Prostate gland (tissue), 2 donors: ENCODE results near the gene SMIM29. TPM values are rescaled to one million over a fixed set of nuclear protein-coding genes. Genes with fewer than 3 reads are reported as not detected.
A peak's percentile ranks its signal among the peaks of the same experiment; 100 is the strongest.

Experiments
- DNase-seq: peaks from one replicate; pipeline ENCODE4 v3.0.0-alpha.2; 2019; ENCODE audit warnings: low spot score
- H3K27ac ChIP-seq, 2 donors: fragments of 200-600 bp; sonication (generic); 2 replicates each; pipeline ENCODE4 v1.5.1; 2017 to 2019
- H3K27me3 ChIP-seq: fragments of 200-600 bp; sonication (generic); replicated peaks from 2 replicates; pipeline ENCODE4 v1.5.1; 2019; ENCODE audit not compliant: insufficient read depth
- H3K36me3 ChIP-seq, 2 donors: fragments of 200-600 bp; sonication (generic); 1 replicate in 1 of 2; 2 replicates in 1 of 2; pipeline versions ENCODE4 v1.5.1 to v1.8.1; 2017 to 2019
- H3K4me1 ChIP-seq: fragments of 200-600 bp; sonication (generic); replicated peaks from 2 replicates; pipeline ENCODE4 v1.5.1; 2019
- H3K4me3 ChIP-seq, 2 donors: fragments of 200-600 bp; sonication (generic); 2 replicates each; pipeline ENCODE4 v1.5.1; 2017 to 2019
- H3K9me3 ChIP-seq: fragments of 200-600 bp; sonication (generic); 2 replicates; pipeline ENCODE4 v1.5.1; 2017
- POLR2A ChIP-seq: fragments of 450-650 bp; IDR thresholded peaks from one replicate; pipeline ENCODE4 v1.6.1; 2016; ENCODE audit warnings: antibody characterized with exemption, mild to moderate bottlenecking
- POLR2AphosphoS5 ChIP-seq: sonication (generic); formaldehyde crosslinking; IDR thresholded peaks from one replicate; pipeline ENCODE4 v1.6.1; 2017; ENCODE audit warnings: antibody characterized with exemption
- WGBS: methylation state at CpG from one replicate; pipeline ENCODE4 v1.1.5; 2018; 5-methylcytosine and 5-hydroxymethylcytosine counted together
- intact Hi-C: fragments of 100-400 bp; cut with DNase I; formaldehyde crosslinking; loops from one replicate; pipeline ENCODE4 v1.14.2; 2022
- total RNA-seq, 2 donors: library from RNA; depleted of rRNA; stranded (reverse); fragments of >200 nt; gene quantifications; one replicate each; pipeline ENCODE4 v1.1.0, GENCODE V29; 2016
- TF ChIP-seq, protein P1 (sequence below), 4 experiments: fragments of 200-600 bp in 2 of 4; fragments of 450-650 bp in 2 of 4; sonication (generic) in 2 of 4; IDR thresholded peaks; 1 replicate in 3 of 4; 2 replicates in 1 of 4; pipeline ENCODE4 v1.5.1; 2016 to 2019; ENCODE audit warnings: antibody characterized with exemption in 4 of 4, mild to moderate bottlenecking in 2 of 4, moderate library complexity in 2 of 4

The SMIM29 gene
- total RNA-seq, 2 donors from 2014 or later = 25.9 to 41.6 TPM

DNA sequence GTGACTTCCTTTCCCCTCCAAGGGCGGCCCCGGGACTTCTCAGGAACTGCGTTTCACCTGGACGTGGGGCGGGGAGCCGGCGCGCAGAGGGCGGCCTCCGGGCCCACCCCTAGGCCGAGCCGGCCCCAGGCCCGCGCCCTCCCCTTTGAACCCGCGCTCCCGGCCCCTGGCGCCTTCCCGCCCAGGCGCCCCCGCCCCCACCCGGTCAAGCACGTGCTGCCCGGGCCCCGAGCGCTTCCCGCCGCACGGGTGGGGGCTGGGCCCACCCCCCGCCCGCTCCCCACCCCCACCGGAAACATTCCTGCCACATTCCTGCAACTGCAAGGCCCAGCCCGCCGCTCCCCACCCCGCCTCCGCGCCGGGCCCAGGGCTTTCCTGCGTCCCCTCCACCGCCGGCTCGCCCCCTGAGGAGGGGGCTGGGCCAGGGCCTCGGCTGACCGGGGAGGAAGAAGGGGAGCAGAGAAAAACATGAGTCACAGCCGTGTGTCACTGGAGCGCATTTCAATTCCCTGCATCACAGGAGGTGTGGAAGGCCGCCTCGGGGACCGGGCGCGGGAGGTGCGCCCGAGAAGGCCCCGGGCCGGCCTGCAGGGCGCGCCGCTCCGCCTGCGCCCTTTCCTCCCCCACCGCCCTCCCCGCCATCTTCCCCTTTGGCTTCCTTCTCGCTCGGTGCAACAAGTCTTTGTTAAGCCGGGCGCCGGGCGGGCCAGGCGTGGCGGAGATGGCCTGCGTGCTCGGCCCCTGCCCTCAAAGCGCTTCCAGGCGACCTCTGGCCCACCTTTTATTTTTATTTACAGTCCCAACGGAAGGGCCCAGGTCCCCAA lies 13.3 kb downstream of the SMIM29 start:
- Histone ChIP-seq H3K36me3 (no peaks in the 10 kb centered on the region), H3K4me1 (no peaks in the 10 kb centered on the region), H3K9me3 (no peaks in the 10 kb centered on the region), H3K27me3 (no peaks in the 10 kb centered on the region), H3K27ac (peak overlapping the region; percentile 87 to 91), H3K4me3 (peak overlapping the region; percentile 50 to 72)
- TF ChIP-seq, protein P1, sequence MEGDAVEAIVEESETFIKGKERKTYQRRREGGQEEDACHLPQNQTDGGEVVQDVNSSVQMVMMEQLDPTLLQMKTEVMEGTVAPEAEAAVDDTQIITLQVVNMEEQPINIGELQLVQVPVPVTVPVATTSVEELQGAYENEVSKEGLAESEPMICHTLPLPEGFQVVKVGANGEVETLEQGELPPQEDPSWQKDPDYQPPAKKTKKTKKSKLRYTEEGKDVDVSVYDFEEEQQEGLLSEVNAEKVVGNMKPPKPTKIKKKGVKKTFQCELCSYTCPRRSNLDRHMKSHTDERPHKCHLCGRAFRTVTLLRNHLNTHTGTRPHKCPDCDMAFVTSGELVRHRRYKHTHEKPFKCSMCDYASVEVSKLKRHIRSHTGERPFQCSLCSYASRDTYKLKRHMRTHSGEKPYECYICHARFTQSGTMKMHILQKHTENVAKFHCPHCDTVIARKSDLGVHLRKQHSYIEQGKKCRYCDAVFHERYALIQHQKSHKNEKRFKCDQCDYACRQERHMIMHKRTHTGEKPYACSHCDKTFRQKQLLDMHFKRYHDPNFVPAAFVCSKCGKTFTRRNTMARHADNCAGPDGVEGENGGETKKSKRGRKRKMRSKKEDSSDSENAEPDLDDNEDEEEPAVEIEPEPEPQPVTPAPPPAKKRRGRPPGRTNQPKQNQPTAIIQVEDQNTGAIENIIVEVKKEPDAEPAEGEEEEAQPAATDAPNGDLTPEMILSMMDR (IDR thresholded peaks at IDR 0.05) = peak in 1 of 4 experiments; percentile 13
- TF ChIP-seq POLR2AphosphoS5 = no peak
- peak; percentile 22 for TF ChIP-seq POLR2A
- intact Hi-C loops = no loop called here
- peak; percentile 23 for DNase-seq
- WGBS = 14% methylated on average over 31 of the region's 75 CpGs

DNA sequence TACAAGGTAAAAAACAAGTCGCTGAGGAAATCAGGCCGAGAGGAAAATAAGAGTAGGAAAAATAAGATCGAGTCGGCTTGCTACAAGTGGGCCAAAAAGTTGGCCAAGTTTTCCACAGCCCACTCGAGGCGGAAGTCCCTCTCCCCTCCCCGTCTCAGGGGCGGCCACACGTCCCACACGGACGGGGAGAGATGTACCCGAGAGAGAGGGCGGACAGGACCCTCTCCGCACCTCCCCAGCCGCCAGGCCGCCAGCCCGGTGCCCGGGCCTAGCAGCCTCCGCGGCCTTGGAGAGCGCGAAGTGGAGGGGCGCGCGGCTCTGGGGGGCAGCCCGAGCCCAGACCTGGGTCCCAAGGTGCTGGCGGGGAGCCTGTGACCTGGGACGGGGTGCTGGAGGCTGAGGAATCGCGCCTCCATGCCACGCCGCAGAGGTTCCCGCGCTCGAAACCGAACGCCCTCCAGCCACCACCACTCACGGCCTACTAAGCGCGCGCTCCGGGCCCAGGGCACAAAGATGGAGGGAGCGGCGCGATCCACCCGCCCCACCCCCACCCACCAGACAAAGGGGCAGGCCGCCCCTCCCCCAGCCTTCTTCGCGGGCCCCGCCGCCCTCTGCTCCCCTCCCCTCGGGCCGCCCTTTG lies 14.0 kb downstream of the SMIM29 start:
- Histone ChIP-seq H3K4me1 (no peaks in the 10 kb centered on the region), H3K27ac (peak overlapping the region; percentile 87 to 91), H3K36me3 (no peaks in the 10 kb centered on the region), H3K27me3 (no peaks in the 10 kb centered on the region), H3K9me3 (no peaks in the 10 kb centered on the region), H3K4me3 (no peak overlapping the region)
- DNase-seq = no peak
- WGBS = 63% methylated on average over 53 of the region's 53 CpGs
- no peak for TF ChIP-seq POLR2AphosphoS5
- TF ChIP-seq, protein P1 (IDR thresholded peaks at IDR 0.05) = no peak
- no peak for TF ChIP-seq POLR2A
- intact Hi-C loops = no loop called here

DNA sequence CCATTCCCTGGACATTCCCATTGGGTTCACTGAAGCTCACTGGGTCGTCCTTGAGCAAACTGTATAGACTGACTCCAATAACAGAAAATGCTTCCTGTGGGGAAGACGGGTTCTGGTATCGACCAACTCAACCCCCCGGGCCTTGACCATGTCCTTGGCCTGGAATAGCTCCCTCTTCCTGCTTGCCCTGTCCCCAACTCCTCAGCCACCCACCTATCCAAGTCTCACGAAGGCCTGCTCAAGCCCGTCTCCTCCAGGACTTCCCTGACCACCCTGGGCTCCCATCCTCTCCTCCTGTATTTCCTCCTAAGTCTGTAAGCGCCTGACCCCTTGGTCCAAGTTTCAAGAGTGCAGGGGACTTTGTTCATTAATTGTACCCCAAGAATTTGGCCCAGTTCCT lies 14.9 kb downstream of the SMIM29 start:
- H3K27me3 ChIP-seq = no peaks in the 10 kb centered on the region
- intact Hi-C loops = no loop called here
- H3K9me3 ChIP-seq = no peaks in the 10 kb centered on the region
- no peak for DNase-seq
- H3K4me1 ChIP-seq = no peaks in the 10 kb centered on the region
- WGBS = 96% methylated on average over 7 of the region's 7 CpGs
- TF ChIP-seq, protein P1 (IDR thresholded peaks at IDR 0.05) = no peak
- TF ChIP-seq POLR2AphosphoS5 = no peak
- no peak for TF ChIP-seq POLR2A
- no peaks in the 10 kb centered on the region for H3K36me3 ChIP-seq
- H3K27ac ChIP-seq = no peak overlapping the region
- H3K4me3 ChIP-seq = no peak overlapping the region

- Histone ChIP-seq H3K27ac (no peak overlapping the region), H3K36me3 (no peaks in the 10 kb centered on the region), H3K4me1 (no peaks in the 10 kb centered on the region), H3K4me3 (no peak overlapping the region), H3K9me3 (no peaks in the 10 kb centered on the region), H3K27me3 (no peaks in the 10 kb centered on the region)
- no peak for TF ChIP-seq POLR2AphosphoS5
- no peak for TF ChIP-seq POLR2A
- TF ChIP-seq, protein P1 (IDR thresholded peaks at IDR 0.05) = no peak
- WGBS = 92% methylated on average over 5 of the region's 5 CpGs
- DNase-seq = no peak
- intact Hi-C loops = no loop called here
These were observed 15.9 kb downstream of the SMIM29 start for GRCh38 chr6:34232901-34233300.
